Heart left ventricle (tissue), 13 donors: ENCODE measurements around the gene OGDHL.

Experiments used
- POLR2A ChIP-seq, 2 donors: fragments of 450-650 bp; IDR thresholded peaks; one replicate each; pipeline ENCODE4 v1.6.1; 2017; ENCODE audit warnings: antibody characterized with exemption in 2 of 2, mild to moderate bottlenecking in 2 of 2, moderate library complexity in 2 of 2
- TF ChIP-seq, protein P1 (sequence below), 12 donors: fragments of 200-600 bp; sonication (generic) in 4 of 12; IDR thresholded peaks; one replicate each; pipeline versions ENCODE4 v1.5.0 to v1.8.0; 2018 to 2022; ENCODE audit warnings: antibody characterized with exemption in 12 of 12, mild to moderate bottlenecking in 5 of 12
- donor health status: ischemic (EF 13 %, LVEDD 7.1; RV severe dilation, severe dysfunction).
- donor health status: DM: no; HTN: yes; CAD: no.
- donor health status: DM: no; HTN: no; CAD: no.
- donor health status: ischemic (EF 25% LVEDD 6.9; RV normal size, moderate dysfunction).
- donor health status: ischemic (EF 25% LVEDD 5.7; RV mildly dilated, moderate dysfunction).
- donor health status: ischemic (EF 35%, LVEDD 5.7; RV mildly dilated, moderate dysfunction).
- donor health status: nonischemic (EF 11% LVEDD 7.7; RV severe dilation, severe dysfunction).
- donor health status: DM: yes; HTN: yes; CAD: no.
- donor health status: PGD.
- donor health status: ischemic (EF 29% LVEDD 5.4; RV normal size, mild dysfunction).
- donor health status: nonischemic (EF 23%, LVEDD 6.1; RV moderate dilation, normal function).

DNA sequence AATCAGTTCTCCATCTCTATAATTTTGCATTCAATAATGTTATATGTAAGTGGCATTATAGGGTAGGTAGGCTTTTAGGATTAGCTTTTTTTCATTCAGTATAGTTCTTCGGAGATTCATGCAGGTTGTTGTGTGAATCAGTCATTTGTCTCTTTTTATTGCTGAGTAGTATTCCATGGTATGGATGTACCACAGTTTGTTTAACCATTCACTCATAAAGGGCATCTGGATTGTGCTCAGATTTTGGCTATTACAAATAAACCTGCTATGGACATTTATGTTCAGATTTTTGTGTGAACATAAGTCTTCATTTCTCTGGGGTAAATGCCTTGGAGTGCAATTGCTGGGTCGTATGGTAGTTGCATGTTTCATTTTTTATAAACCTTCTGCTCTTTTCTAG, 4.4 kb upstream of the OGDHL start:
- TF ChIP-seq, protein P1, sequence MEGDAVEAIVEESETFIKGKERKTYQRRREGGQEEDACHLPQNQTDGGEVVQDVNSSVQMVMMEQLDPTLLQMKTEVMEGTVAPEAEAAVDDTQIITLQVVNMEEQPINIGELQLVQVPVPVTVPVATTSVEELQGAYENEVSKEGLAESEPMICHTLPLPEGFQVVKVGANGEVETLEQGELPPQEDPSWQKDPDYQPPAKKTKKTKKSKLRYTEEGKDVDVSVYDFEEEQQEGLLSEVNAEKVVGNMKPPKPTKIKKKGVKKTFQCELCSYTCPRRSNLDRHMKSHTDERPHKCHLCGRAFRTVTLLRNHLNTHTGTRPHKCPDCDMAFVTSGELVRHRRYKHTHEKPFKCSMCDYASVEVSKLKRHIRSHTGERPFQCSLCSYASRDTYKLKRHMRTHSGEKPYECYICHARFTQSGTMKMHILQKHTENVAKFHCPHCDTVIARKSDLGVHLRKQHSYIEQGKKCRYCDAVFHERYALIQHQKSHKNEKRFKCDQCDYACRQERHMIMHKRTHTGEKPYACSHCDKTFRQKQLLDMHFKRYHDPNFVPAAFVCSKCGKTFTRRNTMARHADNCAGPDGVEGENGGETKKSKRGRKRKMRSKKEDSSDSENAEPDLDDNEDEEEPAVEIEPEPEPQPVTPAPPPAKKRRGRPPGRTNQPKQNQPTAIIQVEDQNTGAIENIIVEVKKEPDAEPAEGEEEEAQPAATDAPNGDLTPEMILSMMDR (IDR thresholded peaks at IDR 0.05) = no peak
- no peak for TF ChIP-seq POLR2A (IDR thresholded peaks at IDR 0.05)
